Transverse colon (tissue), 4 donors: ENCODE data around the gene SLC22A15. TPM values are rescaled to one million over a fixed set of nuclear protein-coding genes. Genes with fewer than 3 reads are reported as not detected.

Source experiments
- DNase-seq: peaks from one replicate; pipeline ENCODE4 v3.0.0-alpha.2; 2019
- H3K27ac ChIP-seq, 4 donors: fragments of 200-600 bp; sonication (generic); 2 replicates each; pipeline ENCODE4 v1.5.1; 2016 to 2018; ENCODE audit warnings: inconsistent platforms in 4 of 4
- H3K27me3 ChIP-seq: fragments of 200-600 bp; sonication (generic); 2 replicates; pipeline ENCODE4 v1.5.1; 2017; ENCODE audit warnings: inconsistent platforms
- H3K36me3 ChIP-seq, 4 donors: fragments of 200-600 bp; sonication (generic); 2 replicates each; pipeline ENCODE4 v1.5.1; 2017 to 2019; ENCODE audit warnings: inconsistent platforms in 4 of 4
- H3K4me1 ChIP-seq, 4 donors: fragments of 200-600 bp; sonication (generic); 2 replicates each; pipeline ENCODE4 v1.5.1; 2017 to 2020; ENCODE audit warnings: inconsistent platforms in 4 of 4
- H3K4me3 ChIP-seq, 4 donors: fragments of 200-600 bp; sonication (generic); 1 replicate in 1 of 4; 2 replicates in 3 of 4; pipeline versions ENCODE4 v1.5.1 to v1.6.1; 2017 to 2019; ENCODE audit warnings: inconsistent platforms in 4 of 4
- H3K9me3 ChIP-seq, 2 donors: fragments of 200-600 bp; sonication (generic); 2 replicates each; pipeline ENCODE4 v1.5.1; 2017 to 2019; ENCODE audit warnings: inconsistent platforms in 2 of 2
- EP300 ChIP-seq: sonication (generic); formaldehyde crosslinking; IDR thresholded peaks from one replicate; pipeline ENCODE4 v1.6.1; 2017; ENCODE audit warnings: antibody characterized with exemption, low read depth
- POLR2A ChIP-seq: fragments of 450-650 bp; IDR thresholded peaks from one replicate; pipeline ENCODE4 v1.6.1; 2016; ENCODE audit warnings: antibody characterized with exemption, mild to moderate bottlenecking, moderate library complexity
- POLR2AphosphoS5 ChIP-seq, 3 donors: sonication (generic); formaldehyde crosslinking; IDR thresholded peaks; one replicate each; pipeline ENCODE4 v1.6.1; 2016; ENCODE audit warnings: antibody characterized with exemption in 3 of 3
- WGBS, 2 donors: methylation state at CpG; one replicate each; pipeline ENCODE4 v1.1.5; 2018; ENCODE audit warnings: low coverage in 1 of 2; 5-methylcytosine and 5-hydroxymethylcytosine counted together
- in situ Hi-C, 4 donors: fragments of 200-750 bp; cut with MboI; loops; one replicate each; pipeline versions ENCODE4 v1.15.0 to v1.15.1; 2017; ENCODE audit warnings: low sequenced_read_pairs in 3 of 4, low pct_ligation_motif_present in 1 of 4, low pct_unique_long_range_greater_than_20kb in 1 of 4
- intact Hi-C: fragments of 100-400 bp; cut with DNase I; formaldehyde crosslinking; loops from one replicate; pipeline ENCODE4 v1.15.1; 2023; ENCODE audit warnings: low total_unique reads
- total RNA-seq, 4 donors: library from RNA; depleted of rRNA; stranded (reverse); fragments of >200 nt; gene quantifications; one replicate each; pipeline ENCODE4 v1.1.0, GENCODE V29; 2016
- TF ChIP-seq, protein P1 (sequence below), 5 experiments: fragments of 200-600 bp in 3 of 5; fragments of 450-650 bp in 2 of 5; sonication (generic) in 3 of 5; IDR thresholded peaks; 1 replicate in 2 of 5; 2 replicates in 3 of 5; pipeline ENCODE4 v1.5.1; 2016 to 2017; ENCODE audit warnings: antibody characterized with exemption in 5 of 5, inconsistent platforms in 3 of 5, mild to moderate bottlenecking in 2 of 5, moderate library complexity in 1 of 5

Gene SLC22A15
- total RNA-seq, 4 donors from 2014 or later = 1.9 to 5.6 (median 3.4) TPM

DNA sequence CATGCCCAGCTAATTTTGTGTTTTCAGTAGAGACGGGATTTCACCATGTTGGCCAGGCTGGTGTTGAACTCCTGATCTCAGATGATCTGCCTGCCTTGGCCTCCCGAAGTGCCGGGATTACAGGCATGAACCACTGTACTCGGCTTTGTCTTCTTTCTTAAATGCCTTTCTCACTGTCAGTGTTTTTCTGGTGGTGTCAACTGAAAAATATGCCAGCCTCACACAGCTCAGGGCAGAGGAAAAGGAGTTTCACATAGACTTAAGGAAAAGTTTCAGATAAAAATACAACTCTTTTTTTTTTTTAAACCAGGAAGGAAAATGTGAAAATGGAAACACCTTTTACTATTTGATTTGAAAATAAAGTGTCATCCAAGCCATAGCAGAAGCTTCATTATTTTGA lies 130.3 kb downstream of the SLC22A15 start:
- Histone ChIP-seq H3K4me3 (no peak overlapping the region), H3K27ac (no peak overlapping the region), H3K9me3 (no peaks in the 10 kb centered on the region), H3K36me3 (no peaks in the 10 kb centered on the region), H3K27me3 (no peaks in the 10 kb centered on the region), H3K4me1 (peaks cover 0 to 25% (median 10%) of the 10 kb centered on the region in 4 donors)
- in situ Hi-C loops = no loop called here
- intact Hi-C loops = no loop called here
- 87 to 96% methylated on average over 3 to 4 of the region's 4 CpGs for WGBS, 2 donors
- no peak for DNase-seq
- no peak for TF ChIP-seq POLR2A

DNA sequence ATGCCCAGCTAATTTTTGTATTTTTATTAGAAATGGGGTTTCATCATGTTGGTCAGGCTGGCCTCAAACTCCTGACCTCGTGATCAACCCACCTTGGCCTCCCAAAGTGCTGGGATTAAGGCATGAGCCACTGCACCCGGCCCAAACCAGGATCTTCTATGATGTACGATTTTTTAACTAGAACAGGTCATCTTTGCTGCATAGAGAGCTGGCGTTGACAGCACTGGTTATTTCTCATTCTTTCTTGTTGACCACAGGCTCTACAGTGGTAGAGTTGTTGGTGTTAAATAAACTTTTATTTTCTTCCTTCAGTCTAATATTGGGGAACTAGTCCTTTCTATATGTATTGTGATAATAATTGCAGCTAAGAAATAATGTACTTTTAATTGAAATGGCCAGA lies 131.1 kb downstream of the SLC22A15 start:
- H3K4me3 ChIP-seq = no peak overlapping the region
- no peak for DNase-seq
- in situ Hi-C loops = no loop called here
- H3K27me3 ChIP-seq = no peaks in the 10 kb centered on the region
- WGBS, 2 donors = 77 to 83% methylated on average over 4 of the region's 4 CpGs
- intact Hi-C loops = no loop called here
- H3K36me3 ChIP-seq = no peaks in the 10 kb centered on the region
- TF ChIP-seq POLR2AphosphoS5 (IDR thresholded peaks at IDR 0.05) = no peak
- TF ChIP-seq POLR2A = no peak
- no peak for TF ChIP-seq EP300
- TF ChIP-seq, protein P1, sequence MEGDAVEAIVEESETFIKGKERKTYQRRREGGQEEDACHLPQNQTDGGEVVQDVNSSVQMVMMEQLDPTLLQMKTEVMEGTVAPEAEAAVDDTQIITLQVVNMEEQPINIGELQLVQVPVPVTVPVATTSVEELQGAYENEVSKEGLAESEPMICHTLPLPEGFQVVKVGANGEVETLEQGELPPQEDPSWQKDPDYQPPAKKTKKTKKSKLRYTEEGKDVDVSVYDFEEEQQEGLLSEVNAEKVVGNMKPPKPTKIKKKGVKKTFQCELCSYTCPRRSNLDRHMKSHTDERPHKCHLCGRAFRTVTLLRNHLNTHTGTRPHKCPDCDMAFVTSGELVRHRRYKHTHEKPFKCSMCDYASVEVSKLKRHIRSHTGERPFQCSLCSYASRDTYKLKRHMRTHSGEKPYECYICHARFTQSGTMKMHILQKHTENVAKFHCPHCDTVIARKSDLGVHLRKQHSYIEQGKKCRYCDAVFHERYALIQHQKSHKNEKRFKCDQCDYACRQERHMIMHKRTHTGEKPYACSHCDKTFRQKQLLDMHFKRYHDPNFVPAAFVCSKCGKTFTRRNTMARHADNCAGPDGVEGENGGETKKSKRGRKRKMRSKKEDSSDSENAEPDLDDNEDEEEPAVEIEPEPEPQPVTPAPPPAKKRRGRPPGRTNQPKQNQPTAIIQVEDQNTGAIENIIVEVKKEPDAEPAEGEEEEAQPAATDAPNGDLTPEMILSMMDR (IDR thresholded peaks at IDR 0.05) = no peak
- no peaks in the 10 kb centered on the region for H3K9me3 ChIP-seq
- no peak overlapping the region for H3K27ac ChIP-seq
- peaks cover 0 to 31% (median 14%) of the 10 kb centered on the region in 4 donors for H3K4me1 ChIP-seq

DNA sequence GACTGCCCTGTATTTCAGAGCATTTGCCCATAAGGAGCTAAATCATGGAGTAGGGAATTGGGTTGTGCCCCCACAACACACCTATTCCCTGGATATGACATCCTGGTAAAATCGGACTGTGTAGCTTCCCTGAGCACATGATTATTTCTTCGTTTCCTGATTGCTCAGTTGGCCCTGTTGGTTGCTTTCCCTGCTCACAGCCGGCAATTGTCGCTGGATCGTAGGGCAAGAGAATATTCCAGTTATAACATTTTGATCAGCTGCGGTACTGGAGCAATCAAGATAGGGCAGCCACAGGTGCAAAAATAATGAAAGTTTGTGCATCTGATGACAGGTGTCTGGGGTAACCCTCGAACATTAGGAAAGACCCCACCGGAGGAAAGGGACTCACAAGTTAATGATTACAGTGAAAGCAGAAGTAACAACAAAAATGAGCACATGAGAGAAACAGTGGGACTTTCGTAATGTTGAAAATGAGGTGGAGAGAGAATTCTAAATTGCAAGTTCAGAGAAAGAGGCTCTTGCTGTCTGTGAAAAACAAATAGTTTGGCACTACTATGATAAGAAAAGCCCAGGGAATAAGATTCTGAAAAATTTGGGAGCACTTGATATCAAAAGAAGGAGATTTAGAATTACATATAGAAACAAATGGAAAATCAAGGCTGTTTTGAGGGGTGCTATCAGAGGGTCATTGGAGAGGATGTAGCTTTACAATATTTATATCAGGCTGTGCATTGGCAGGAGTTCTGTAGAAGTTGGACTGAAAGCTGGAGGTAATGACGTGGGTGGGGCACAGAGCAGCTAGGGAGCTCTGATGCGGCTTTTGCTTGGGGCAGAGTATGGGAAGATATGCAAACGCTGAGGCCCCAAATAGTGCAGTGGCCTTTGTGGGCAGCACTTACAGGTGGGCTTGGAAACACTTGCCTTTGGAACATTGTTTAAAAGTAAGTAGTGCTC lies 134.5 kb downstream of the SLC22A15 start, which contains the start of gene MAB21L3:
MAB21L3 (plus strand) TSS at position 833 of the 957 bp plus-strand sequence. CDS start 1,217 bp downstream, outside the sequence.
- intact Hi-C loops = no loop called here
- Histone ChIP-seq H3K4me1 (peaks cover 0 to 36% (median 17%) of the 10 kb centered on the region in 4 donors), H3K4me3 (peak within 1 kb of the TSS in 1 of 4 donors; percentile 20), H3K36me3 (no peaks in the 10 kb centered on the region), H3K9me3 (no peaks in the 10 kb centered on the region), H3K27me3 (no peaks in the 10 kb centered on the region), H3K27ac (peak within 1 kb of the TSS; percentile 80 to 89 (median 84))
- DNase-seq = peak; percentile 67
- in situ Hi-C loops = no loop called here
- TF ChIP-seq EP300 = no peak
- no peak for TF ChIP-seq POLR2AphosphoS5 (IDR thresholded peaks at IDR 0.05)
- TF ChIP-seq, protein P1 (IDR thresholded peaks at IDR 0.05) = no peak
- no peak for TF ChIP-seq POLR2A
- 36 to 47% methylated on average over 12 of the region's 12 CpGs for WGBS, 2 donors

- intact Hi-C loops (no loop called here), in situ Hi-C loops (no loop called here)
- Histone ChIP-seq H3K27me3 (no peaks in the 10 kb centered on the region), H3K36me3 (no peaks in the 10 kb centered on the region), H3K4me3 (peak overlapping the region in 1 of 4 donors; percentile 20), H3K27ac (peak overlapping the region; percentile 80 to 89 (median 84)), H3K4me1 (peaks cover 0 to 36% (median 17%) of the 10 kb centered on the region in 4 donors), H3K9me3 (no peaks in the 10 kb centered on the region)
- DNase-seq = peak; percentile 45
- WGBS, 2 donors = 5 to 26% methylated on average over 3 to 11 of the region's 11 CpGs
- TF ChIP-seq POLR2A (no peak), EP300 (no peak), POLR2AphosphoS5 (IDR thresholded peaks at IDR 0.05) (peak in 2 of 3 donors; percentile 12 to 22)
- TF ChIP-seq, protein P1 (IDR thresholded peaks at IDR 0.05) = no peak
Observed at GRCh38 chr1:116111524-116112021, 135.3 kb downstream of the SLC22A15 start.
